ENCODE measurements around the gene CCDC77.

Gene CCDC77

GRCh38 chr12:482061-482460 lies 80.6 kb downstream of the CCDC77 start:
- FAIRE-seq: no peak

DNA sequence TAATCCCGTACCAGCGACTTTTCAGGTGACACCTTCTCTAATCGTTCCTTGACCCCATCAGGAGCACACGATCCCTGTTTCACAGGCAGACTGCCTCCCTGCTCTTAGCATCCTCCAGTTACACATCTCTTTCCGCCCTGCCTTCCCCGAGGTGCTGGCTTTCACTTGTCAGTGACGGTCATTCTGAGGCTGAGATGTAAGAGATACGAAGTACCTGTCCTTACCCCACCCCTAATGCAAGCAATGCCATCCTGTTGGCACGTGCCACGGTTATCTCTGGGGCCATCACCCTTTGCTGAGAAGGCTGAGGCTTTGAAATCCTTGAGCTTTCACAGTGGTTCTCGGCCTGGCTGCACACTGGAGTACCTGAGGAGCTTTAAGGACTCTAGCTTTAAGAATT lies 82.7 kb downstream of the CCDC77 start:
- no peak for FAIRE-seq

DNA sequence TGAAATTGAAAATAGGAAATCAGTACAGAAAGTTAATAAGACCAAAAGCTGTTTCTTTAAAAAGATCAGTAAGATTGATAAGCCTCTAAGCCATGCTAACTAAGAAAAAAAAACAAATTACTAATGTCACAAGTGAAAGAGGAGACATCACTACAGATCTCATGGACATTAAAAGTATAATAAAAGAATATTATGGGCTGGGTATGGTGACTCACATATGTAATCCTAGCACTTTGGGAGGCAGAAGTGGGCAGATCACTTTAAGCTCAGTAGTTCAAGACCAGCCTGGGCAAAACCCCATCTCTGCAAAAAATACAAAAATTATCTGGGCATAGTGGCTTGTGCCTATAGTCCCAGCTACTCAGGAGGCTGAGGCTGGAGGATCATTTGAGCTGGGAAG lies 88.8 kb downstream of the CCDC77 start:
- FAIRE-seq: no peak
